Calu3 (cell line): ENCODE data around the gene ALDH1A2. TPM values are rescaled to one million over a fixed set of nuclear protein-coding genes. Genes with fewer than 3 reads are reported as not detected.

Experiments used
- BruUV-seq: library from RNA; stranded (reverse); fragments of 400-500 nt; replicated peaks from 2 replicates; lab custom pipeline; 2021; lab: Mats Ljungman, UMichigan
- CTCF ChIA-PET: fragments of 300-600 bp; sonication (Branson Sonifier 250); formaldehyde crosslinking; loops from one replicate; lab custom pipeline; 2022; ENCODE audit warnings: antibody characterized with exemption; lab: Charles Lee
- DNase-seq: peaks from one replicate; pipeline ENCODE4 v3.0.0; 2022
- H3K27ac Mint-ChIP-seq: one replicate; pipeline ENCODE4 v1.8.0; 2022; ENCODE audit warnings: mixed read lengths; ENCODE audit not compliant: unreplicated experiment
- H3K27me3 Mint-ChIP-seq: one replicate; pipeline ENCODE4 v1.8.0; 2022; ENCODE audit warnings: mixed read lengths; ENCODE audit not compliant: unreplicated experiment
- H3K36me3 Mint-ChIP-seq: one replicate; pipeline ENCODE4 v1.8.0; 2022; ENCODE audit warnings: mild to moderate bottlenecking, moderate library complexity, mixed read lengths; ENCODE audit not compliant: insufficient read depth, unreplicated experiment
- H3K4me1 Mint-ChIP-seq: one replicate; pipeline ENCODE4 v1.8.0; 2022; ENCODE audit warnings: mild to moderate bottlenecking, low read depth, mixed read lengths; ENCODE audit not compliant: unreplicated experiment
- H3K4me3 Mint-ChIP-seq: one replicate; pipeline ENCODE4 v1.8.0; 2022; ENCODE audit warnings: mild to moderate bottlenecking, low read depth, moderate library complexity, mixed read lengths; ENCODE audit not compliant: unreplicated experiment
- H3K9me3 Mint-ChIP-seq: one replicate; pipeline ENCODE4 v1.8.0; 2022; ENCODE audit warnings: low read depth, mixed read lengths; ENCODE audit not compliant: unreplicated experiment
- intact Hi-C: fragments of 100-400 bp; cut with micrococcal nuclease; formaldehyde crosslinking; loops from one replicate; pipeline ENCODE4 v1.10.0; 2022; ENCODE audit not compliant: unreplicated experiment
- total RNA-seq: library from RNA; stranded (reverse); gene quantifications from 2 replicates; pipeline ENCODE4 v1.2.3, GENCODE V29; 2022
- TF ChIP-seq, protein P1 (sequence below): fragments of 200-600 bp; IDR thresholded peaks from one replicate; pipeline ENCODE4 v1.8.0; 2022; ENCODE audit warnings: antibody characterized with exemption; ENCODE audit not compliant: unreplicated experiment

ALDH1A2 gene
- total RNA-seq, 1 experiment from 2014 or later, result 219 TPM

DNA sequence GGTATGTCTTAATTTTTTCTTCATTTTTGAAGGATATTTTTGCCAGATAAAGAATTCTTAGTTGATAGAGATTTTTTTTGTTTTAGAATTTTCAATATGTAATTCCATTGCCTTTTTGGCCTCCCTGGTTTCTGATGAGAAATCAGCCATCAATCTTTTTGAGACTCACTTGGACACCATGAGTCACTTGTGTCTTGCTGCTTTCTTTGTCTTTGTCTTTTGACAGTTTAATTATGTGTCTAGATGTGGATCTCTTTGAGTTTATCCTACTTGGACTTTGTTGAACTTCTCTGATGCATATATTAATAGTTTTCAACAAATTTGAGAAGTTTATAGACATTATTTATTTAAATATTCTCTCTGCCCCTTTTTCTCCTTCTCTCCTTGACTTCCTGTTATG lies 38.0 kb upstream of the ALDH1A2 start:
- no peaks in the 10 kb centered on the region for H3K4me1 Mint-ChIP-seq
- H3K9me3 Mint-ChIP-seq, result no peaks in the 10 kb centered on the region
- TF ChIP-seq, protein P1, sequence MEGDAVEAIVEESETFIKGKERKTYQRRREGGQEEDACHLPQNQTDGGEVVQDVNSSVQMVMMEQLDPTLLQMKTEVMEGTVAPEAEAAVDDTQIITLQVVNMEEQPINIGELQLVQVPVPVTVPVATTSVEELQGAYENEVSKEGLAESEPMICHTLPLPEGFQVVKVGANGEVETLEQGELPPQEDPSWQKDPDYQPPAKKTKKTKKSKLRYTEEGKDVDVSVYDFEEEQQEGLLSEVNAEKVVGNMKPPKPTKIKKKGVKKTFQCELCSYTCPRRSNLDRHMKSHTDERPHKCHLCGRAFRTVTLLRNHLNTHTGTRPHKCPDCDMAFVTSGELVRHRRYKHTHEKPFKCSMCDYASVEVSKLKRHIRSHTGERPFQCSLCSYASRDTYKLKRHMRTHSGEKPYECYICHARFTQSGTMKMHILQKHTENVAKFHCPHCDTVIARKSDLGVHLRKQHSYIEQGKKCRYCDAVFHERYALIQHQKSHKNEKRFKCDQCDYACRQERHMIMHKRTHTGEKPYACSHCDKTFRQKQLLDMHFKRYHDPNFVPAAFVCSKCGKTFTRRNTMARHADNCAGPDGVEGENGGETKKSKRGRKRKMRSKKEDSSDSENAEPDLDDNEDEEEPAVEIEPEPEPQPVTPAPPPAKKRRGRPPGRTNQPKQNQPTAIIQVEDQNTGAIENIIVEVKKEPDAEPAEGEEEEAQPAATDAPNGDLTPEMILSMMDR, result no peak
- no peak overlapping the region for H3K4me3 Mint-ChIP-seq
- CTCF ChIA-PET, result no interaction called here
- no peaks in the 10 kb centered on the region for H3K36me3 Mint-ChIP-seq
- peaks cover 58% of the 10 kb centered on the region for H3K27me3 Mint-ChIP-seq
- no TSS peak for BruUV-seq
- no peak for DNase-seq
- no peak overlapping the region for H3K27ac Mint-ChIP-seq
- intact Hi-C loops, result no loop called here

DNA sequence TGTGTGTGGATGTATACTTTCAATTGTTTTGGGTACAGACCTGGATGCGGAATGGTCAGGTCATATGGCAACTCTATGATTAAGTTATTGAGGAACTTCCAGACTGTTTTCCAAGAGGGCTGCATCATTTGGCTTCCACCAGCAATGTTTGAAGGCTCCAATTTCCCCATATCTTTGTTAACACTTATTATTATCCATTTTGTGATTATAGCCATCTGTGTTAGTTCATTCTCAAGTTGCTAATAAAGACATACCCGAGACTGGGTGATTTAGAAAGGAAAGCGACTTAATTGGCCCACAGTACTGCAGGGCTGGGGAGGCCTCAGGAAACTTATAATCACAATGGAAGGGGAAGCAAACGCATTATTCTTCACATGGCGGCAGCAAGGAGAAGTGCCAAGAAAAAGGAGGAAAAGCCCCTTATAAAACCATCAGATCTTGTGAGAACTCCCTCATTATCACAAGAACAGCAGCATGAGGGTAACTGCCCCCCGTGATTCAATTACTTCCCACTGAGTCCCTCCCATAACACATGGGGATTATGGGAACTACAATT lies 31.1 kb upstream of the ALDH1A2 start:
- CTCF ChIA-PET, result no interaction called here
- H3K27me3 Mint-ChIP-seq, result peaks cover 63% of the 10 kb centered on the region
- H3K4me1 Mint-ChIP-seq, result no peaks in the 10 kb centered on the region
- H3K4me3 Mint-ChIP-seq, result no peak overlapping the region
- no peaks in the 10 kb centered on the region for H3K9me3 Mint-ChIP-seq
- H3K36me3 Mint-ChIP-seq, result no peaks in the 10 kb centered on the region
- TF ChIP-seq, protein P1, result no peak
- intact Hi-C loops, result no loop called here
- H3K27ac Mint-ChIP-seq, result no peak overlapping the region
- no TSS peak for BruUV-seq
- DNase-seq, result no peak

DNA sequence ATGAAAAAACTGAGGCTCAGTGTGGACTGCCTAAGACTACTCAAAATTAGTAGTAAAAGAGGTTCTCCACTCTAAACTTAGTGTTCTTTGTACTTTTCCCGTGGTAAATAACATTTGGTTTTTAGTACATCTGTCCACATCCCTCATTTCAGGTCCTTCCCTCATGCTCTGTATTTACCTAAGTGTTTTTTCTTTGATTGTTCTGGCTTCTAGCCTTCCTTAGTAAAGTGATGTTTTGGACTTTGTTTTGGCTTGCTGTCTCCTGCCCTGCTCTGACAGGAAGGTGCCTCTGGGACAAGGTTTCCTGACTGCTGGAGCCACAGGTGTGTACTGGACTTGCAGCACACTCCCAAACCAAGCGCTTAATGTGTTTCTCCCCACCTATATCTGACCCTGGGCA lies 29.9 kb upstream of the ALDH1A2 start:
- intact Hi-C loops, result no loop called here
- DNase-seq, result no peak
- Mint-ChIP-seq H3K36me3 (no peaks in the 10 kb centered on the region), H3K9me3 (no peaks in the 10 kb centered on the region), H3K4me3 (no peak overlapping the region), H3K27me3 (peaks cover 51% of the 10 kb centered on the region), H3K4me1 (no peaks in the 10 kb centered on the region), H3K27ac (no peak overlapping the region)
- TF ChIP-seq, protein P1, result no peak
- CTCF ChIA-PET, result no interaction called here
- no TSS peak for BruUV-seq

DNA sequence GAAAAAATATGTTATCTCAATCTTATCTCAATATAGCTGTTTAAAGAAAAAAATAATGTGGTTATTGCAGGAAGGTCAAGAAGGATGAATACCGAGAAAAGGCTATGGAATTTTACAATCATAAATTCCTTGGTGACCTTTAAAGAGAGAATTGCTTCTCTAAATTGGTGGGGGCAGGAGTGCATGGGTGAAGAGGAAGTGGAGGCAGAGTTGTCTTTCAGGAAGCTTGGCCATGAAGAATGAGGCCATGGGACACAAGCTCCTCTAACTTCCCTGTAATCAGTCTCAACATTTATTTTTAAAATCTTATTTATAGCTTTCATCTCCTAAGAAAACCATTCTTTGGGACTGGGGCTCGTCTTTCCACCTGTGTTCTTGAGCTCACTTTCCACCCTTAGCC lies 22.4 kb upstream of the ALDH1A2 start:
- TF ChIP-seq, protein P1, result no peak
- CTCF ChIA-PET, result interaction anchor here (0.6 to 2.4 kb wide), 2 partner anchors 10 to 337 kb away, joined by 3 to 7 read pairs; no protein-coding TSS in a partner anchor

More for the DNA sequence above, 22.4 kb upstream of the ALDH1A2 start:
- no peaks in the 10 kb centered on the region for H3K36me3 Mint-ChIP-seq
- no peak overlapping the region for H3K4me3 Mint-ChIP-seq
- H3K27ac Mint-ChIP-seq, result no peak overlapping the region
- intact Hi-C loops, result no loop called here
- H3K4me1 Mint-ChIP-seq, result no peaks in the 10 kb centered on the region
- H3K27me3 Mint-ChIP-seq, result no peaks in the 10 kb centered on the region
- no peak for DNase-seq
- BruUV-seq, result no TSS peak
- H3K9me3 Mint-ChIP-seq, result no peaks in the 10 kb centered on the region
